ENCODE measurements around the gene SELENOV.

SELENOV gene

DNA sequence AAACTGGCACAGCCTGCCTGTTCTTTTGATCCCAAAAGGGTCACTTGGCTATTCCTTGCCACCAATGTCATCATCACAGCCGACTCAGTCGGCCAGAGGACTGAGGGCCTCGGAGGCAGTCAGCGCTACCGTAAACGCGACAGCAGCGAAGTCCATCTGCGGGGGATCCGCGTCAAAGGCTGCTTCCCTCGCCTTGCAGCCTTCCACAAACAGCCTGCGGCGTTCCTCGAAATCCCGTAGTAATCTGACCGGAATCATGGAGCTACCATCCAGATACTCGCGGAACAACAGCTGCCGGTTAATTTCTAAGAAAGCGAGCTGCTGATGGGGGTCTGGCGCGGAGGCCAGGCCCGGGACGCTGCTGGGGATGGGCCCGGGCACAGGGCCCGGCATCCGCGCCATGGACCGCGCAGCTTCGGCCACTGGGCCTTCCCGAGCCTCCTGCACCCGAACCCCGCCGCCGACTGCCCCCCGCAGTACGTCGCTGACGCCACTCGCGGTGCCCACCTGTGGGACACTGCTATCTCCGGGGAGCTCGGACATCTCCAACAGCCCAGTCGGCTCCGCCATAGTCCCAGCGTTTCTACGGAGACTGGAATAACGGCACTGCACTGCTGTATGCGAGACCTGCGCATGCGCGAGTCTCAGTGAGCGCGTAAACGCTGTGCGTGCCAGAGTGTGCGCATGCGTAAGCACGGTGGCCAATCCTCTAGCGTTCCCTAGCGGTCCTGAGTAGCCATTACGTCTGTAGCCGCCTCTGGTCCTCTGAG lies 17.5 kb downstream of the SELENOV start, which contains the start of gene EID2B:
Gene EID2B, minus strand, starts transcription at position 620 of the 770 bp plus-strand sequence. Its CDS starts 50 bp downstream, at position 570.
- DNase-seq (ENCODE audit: extremely low spot score) = peak; percentile 96
- no peak for TF ChIP-seq LEF1 (IDR thresholded peaks at IDR 0.05; ENCODE audit: borderline replicate concordance)
- no peak for TF ChIP-seq FOXA1 (IDR thresholded peaks at IDR 0.05)
- no peak for TF ChIP-seq FOXM1 (IDR thresholded peaks at IDR 0.05; ENCODE audit: borderline replicate concordance)
- TF ChIP-seq ARNT (IDR thresholded peaks at IDR 0.05) = no peak
- POLR2A ChIA-PET = interaction anchor here (0.6 to 3.5 kb wide), 11 partner anchors 13 to 313 kb away, joined by 3 to 25 read pairs (median 5); partner anchors contain the start of genes FBL, RPS16 and TIMM50
- CTCF ChIA-PET = interaction anchor here (0.5 to 1.4 kb wide), 9 partner anchors 25 to 321 kb away, joined by 3 to 9 read pairs (median 4); partner anchors contain the start of gene RPS16

DNA sequence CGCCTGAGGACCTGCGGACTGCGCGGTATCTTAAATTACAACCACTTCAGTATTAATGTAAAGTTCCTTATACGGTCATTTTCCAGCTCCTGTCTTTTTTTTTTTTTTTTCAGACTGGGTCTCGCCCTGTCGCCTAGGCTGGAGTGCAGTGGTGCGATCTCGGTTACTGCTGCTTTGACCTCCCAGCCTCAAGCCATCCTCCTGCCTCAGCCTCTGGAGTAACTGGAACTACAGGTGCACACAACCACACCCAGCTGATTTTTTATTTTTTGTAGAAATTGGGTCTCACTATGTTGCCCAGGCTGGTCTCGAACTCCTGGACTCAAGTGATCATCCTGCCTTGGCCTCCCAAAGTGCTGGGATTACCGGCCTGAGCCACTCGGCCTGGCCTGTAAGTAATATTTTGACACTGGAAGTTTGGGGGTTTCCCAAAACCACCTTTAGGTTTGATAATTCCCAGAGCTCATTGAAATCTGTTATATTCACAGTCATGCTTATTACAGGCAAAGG lies 18.1 kb downstream of the SELENOV start:
- TF ChIP-seq ZNF384 (IDR thresholded peaks at IDR 0.05) (peak; percentile 92), LEF1 (IDR thresholded peaks at IDR 0.05; ENCODE audit: borderline replicate concordance) (no peak)
- DNase-seq (ENCODE audit: extremely low spot score) = no peak
- ChIA-PET POLR2A (interaction anchor here (0.6 to 3.5 kb wide), 11 partner anchors 13 to 313 kb away, joined by 3 to 25 read pairs (median 5); partner anchors contain the start of genes FBL, RPS16 and TIMM50), CTCF (interaction anchor here (0.5 to 1.4 kb wide), 7 partner anchors 13 to 321 kb away, joined by 3 to 9 read pairs (median 4); no protein-coding TSS in a partner anchor)

DNA sequence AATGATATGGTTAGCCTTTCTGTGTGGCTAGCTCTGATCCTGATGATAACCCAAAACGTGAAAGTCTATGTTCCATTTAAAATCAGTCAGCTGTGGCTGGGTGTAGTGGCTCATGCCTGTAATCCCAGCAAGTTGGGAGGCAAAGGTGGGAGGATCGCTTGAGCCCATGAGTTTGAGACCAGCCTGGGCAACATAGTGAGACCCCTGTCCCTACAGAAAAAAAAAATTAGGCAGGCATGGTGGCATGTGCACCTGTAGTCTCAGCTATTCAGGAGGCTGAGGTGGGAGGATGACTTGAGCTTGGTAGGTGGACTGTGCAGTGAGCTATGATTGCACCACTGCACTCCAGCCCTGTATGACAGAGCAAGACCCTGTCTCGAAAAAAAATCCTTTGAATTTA lies 18.9 kb downstream of the SELENOV start:
- TF ChIP-seq FOXK2 (IDR thresholded peaks at IDR 0.05) = no peak
- TF ChIP-seq L3MBTL2 (conservative IDR thresholded peaks at IDR 0.05) = no peak
- TF ChIP-seq TARDBP (IDR thresholded peaks at IDR 0.05) = no peak
- no peak for TF ChIP-seq LEF1 (IDR thresholded peaks at IDR 0.05; ENCODE audit: borderline replicate concordance)
- TF ChIP-seq ELF4 (IDR thresholded peaks at IDR 0.05) = no peak
- no peak for TF ChIP-seq FOXM1 (IDR thresholded peaks at IDR 0.05; ENCODE audit: borderline replicate concordance)
- no peak for TF ChIP-seq HDGF (IDR thresholded peaks at IDR 0.05; ENCODE audit: borderline replicate concordance)
- TF ChIP-seq BHLHE40 (IDR thresholded peaks at IDR 0.05; ENCODE audit: borderline replicate concordance) = no peak
- TF ChIP-seq, protein P1, sequence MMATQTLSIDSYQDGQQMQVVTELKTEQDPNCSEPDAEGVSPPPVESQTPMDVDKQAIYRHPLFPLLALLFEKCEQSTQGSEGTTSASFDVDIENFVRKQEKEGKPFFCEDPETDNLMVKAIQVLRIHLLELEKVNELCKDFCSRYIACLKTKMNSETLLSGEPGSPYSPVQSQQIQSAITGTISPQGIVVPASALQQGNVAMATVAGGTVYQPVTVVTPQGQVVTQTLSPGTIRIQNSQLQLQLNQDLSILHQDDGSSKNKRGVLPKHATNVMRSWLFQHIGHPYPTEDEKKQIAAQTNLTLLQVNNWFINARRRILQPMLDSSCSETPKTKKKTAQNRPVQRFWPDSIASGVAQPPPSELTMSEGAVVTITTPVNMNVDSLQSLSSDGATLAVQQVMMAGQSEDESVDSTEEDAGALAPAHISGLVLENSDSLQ (IDR thresholded peaks at IDR 0.05) = no peak
- no peak for TF ChIP-seq SP1 (IDR thresholded peaks at IDR 0.05)
- TF ChIP-seq CTBP1 (IDR thresholded peaks at IDR 0.05; ENCODE audit: borderline replicate concordance) = no peak
- TF ChIP-seq SUZ12 (IDR thresholded peaks at IDR 0.05) = no peak
- TF ChIP-seq FOXA1 (IDR thresholded peaks at IDR 0.05) = no peak
- TF ChIP-seq NFRKB (IDR thresholded peaks at IDR 0.05) = no peak
- no peak for TF ChIP-seq ARNT (IDR thresholded peaks at IDR 0.05)
- no peak for TF ChIP-seq ZNF384 (IDR thresholded peaks at IDR 0.05)
- CTCF ChIA-PET = interaction anchor here (0.6 to 1.6 kb wide), 3 partner anchors 14 to 59 kb away, joined by 4 to 6 read pairs (median 4); no protein-coding TSS in a partner anchor
- DNase-seq (ENCODE audit: extremely low spot score) = no peak
- POLR2A ChIA-PET = interaction anchor here (1.8 to 3.5 kb wide), 2 partner anchors 36 to 98 kb away, joined by 4 to 25 read pairs; partner anchors contain the start of gene RPS16

DNA sequence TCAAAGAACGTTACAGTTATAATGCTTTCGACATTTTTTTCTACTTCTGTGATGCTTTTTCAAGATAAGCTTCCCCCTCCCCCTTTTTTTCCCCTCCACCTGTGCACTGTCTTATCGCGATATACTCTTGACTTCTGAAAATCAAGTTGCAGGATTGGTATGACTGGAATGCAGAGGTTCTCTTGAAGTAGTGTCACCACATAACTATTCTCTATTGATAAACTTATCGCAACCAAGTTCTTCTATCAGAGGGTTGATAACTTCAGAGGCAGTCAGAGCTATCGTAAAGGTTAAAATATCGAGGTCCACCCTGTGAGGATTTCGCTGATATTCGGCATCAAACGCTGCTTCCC lies 24.2 kb downstream of the SELENOV start:
- ChIA-PET POLR2A (interaction anchor here (1.2 to 1.6 kb wide), 4 partner anchors 94 to 148 kb away, joined by 4 to 12 read pairs (median 4); partner anchors contain the start of genes MED29, PAF1, RPS16 and SUPT5H), CTCF (no interaction called here)
- TF ChIP-seq ZNF384 (IDR thresholded peaks at IDR 0.05) = 0 out of 2 replicates have a peak, but pooled peaks have one; percentile 10
- TF ChIP-seq, protein P1 (IDR thresholded peaks at IDR 0.05) = no peak
- no peak for DNase-seq (ENCODE audit: extremely low spot score)

DNA sequence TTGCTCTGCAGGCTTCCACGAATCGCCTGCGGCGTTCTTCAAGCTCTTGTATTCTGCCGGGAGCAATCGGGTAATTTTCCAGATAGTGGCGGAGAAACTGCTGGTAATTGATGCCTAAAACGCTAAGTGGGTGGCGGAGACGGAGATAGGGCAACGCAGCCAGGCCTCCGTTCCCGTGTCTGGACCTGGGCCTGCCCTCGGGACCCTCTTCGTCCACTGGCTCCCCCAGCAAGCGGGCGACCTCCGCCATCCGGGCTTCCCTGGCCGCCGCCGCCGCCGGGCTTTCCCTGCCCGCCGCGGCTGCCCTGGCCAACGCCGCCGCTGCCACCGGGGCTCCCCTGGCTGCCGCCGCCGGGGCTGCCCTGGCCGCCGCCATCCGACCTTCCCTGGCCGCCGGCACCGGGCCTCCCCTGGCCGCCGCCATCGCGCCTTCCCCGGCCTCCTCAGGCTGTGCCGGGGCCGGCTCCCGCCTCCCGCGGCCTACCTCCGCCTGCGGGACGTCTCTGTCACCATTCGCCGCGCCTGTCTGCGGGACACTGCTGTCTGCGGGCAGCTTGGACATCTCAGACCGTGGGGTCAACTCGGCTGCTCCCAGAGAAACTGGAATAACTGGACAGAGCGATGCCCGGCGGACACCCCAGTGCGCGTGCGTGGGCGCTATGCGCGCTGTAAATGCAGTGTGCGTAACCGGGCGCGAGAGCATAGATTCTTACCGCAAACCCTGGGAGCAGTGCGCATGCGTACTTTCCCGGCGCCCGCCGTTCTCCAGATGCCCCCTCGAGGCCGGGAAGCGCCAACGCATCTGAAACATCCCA lies 24.8 kb downstream of the SELENOV start, which contains the start of gene EID2:
Gene EID2, minus strand, starts transcription at position 644 of the 815 bp plus-strand sequence. Its CDS starts 82 bp downstream, at position 562.
- ChIA-PET CTCF (interaction anchor here (0.6 kb wide), 3 partner anchors 119 to 1394 kb away, joined by 3 read pairs; no protein-coding TSS in a partner anchor), POLR2A (interaction anchor here (1.2 to 1.6 kb wide), 4 partner anchors 95 to 149 kb away, joined by 4 to 12 read pairs (median 4); partner anchors contain the start of genes MED29, PAF1, RPS16 and SUPT5H)
- peak; percentile 42; the same call in 1 of the 2 replicates for TF ChIP-seq ARNT (IDR thresholded peaks at IDR 0.05)
- TF ChIP-seq SP1 (IDR thresholded peaks at IDR 0.05) = no peak
- no peak for TF ChIP-seq FOXA1 (IDR thresholded peaks at IDR 0.05)
- no peak for TF ChIP-seq FOXK2 (IDR thresholded peaks at IDR 0.05)
- TF ChIP-seq FOXM1 (IDR thresholded peaks at IDR 0.05; ENCODE audit: borderline replicate concordance) = 0 out of 2 replicates have a peak, but pooled peaks have one; percentile 29
- peak; percentile 98 for DNase-seq (ENCODE audit: extremely low spot score)

DNA sequence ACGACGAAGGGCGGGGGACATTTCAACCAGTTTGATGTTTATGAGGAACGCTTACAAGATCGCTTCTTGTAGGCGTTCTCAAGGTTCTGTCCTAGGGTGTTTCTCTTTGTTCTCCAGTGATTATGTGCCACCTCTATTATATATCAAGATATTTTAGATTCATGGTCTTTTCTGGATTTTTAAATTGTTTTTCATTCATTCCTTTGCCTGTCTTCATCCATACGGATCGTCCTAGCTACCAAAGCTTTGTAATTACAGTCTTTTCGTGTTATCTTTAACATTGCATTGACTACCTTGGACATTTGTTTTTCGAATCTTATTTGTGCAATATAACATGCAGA lies 25.4 kb downstream of the SELENOV start:
- ChIA-PET POLR2A (interaction anchor here (0.7 to 1.6 kb wide), 3 partner anchors 95 to 149 kb away, joined by 3 to 5 read pairs (median 4); partner anchors contain the start of genes MED29, PAF1, RPS16 and SUPT5H), CTCF (interaction anchor here (0.6 kb wide), 3 partner anchors 119 to 1393 kb away, joined by 3 read pairs; no protein-coding TSS in a partner anchor)
- TF ChIP-seq, protein P1 (IDR thresholded peaks at IDR 0.05) = 0 out of 2 replicates have a peak, but pooled peaks have one; percentile 17
- TF ChIP-seq NFRKB (IDR thresholded peaks at IDR 0.05) = no peak
- no peak for DNase-seq (ENCODE audit: extremely low spot score)
